NK-92 (cell line): ENCODE results near the gene GHRH.

ENCODE experiments used
- DNase-seq: peaks from one replicate; lab custom pipeline; 2025; ENCODE audit not compliant: unreplicated experiment; lab: John Stamatoyannopoulos, UW

The GHRH gene

GRCh38 chr20:37261714-37262113 is at the start of gene GHRH:
TSS of gene GHRH (minus strand) at chr20:37261814. CDS start at chr20:37256889, 4,925 bp downstream.
- no peak for DNase-seq

- no peak for DNase-seq
Measured at GRCh38 chr20:37310951-37311350, 49.3 kb upstream of the GHRH start.

- DNase-seq: no peak
Measured at GRCh38 chr20:37309936-37310590, 48.4 kb upstream of the GHRH start.

- no peak for DNase-seq
Measured at GRCh38 chr20:37309290-37309689, 47.7 kb upstream of the GHRH start.

GRCh38 chr20:37308086-37309050 is 46.8 kb upstream of the GHRH start:
- no peak for DNase-seq

GRCh38 chr20:37305839-37306238 is 44.2 kb upstream of the GHRH start:
- DNase-seq: no peak

GRCh38 chr20:37305079-37305478 is 43.5 kb upstream of the GHRH start:
- no peak for DNase-seq

- DNase-seq: no peak
Measured at GRCh38 chr20:37303637-37304036, 42.0 kb upstream of the GHRH start.

- DNase-seq: no peak
Measured at GRCh38 chr20:37302981-37303380, 41.4 kb upstream of the GHRH start.

- no peak for DNase-seq
Measured at GRCh38 chr20:37301558-37301957, 39.9 kb upstream of the GHRH start.

- DNase-seq: no peak
Measured at GRCh38 chr20:37301120-37301519, 39.5 kb upstream of the GHRH start.

GRCh38 chr20:37299718-37300528 is 38.3 kb upstream of the GHRH start:
- no peak for DNase-seq

GRCh38 chr20:37298190-37298939 is 36.8 kb upstream of the GHRH start:
- no peak for DNase-seq

- DNase-seq: no peak
Measured at GRCh38 chr20:37297066-37297736, 35.6 kb upstream of the GHRH start.

GRCh38 chr20:37296371-37296770 is 34.8 kb upstream of the GHRH start:
- no peak for DNase-seq

GRCh38 chr20:37295595-37295994 is 34.0 kb upstream of the GHRH start:
- DNase-seq: no peak

- DNase-seq: no peak
Measured at GRCh38 chr20:37295001-37295400, 33.4 kb upstream of the GHRH start.

GRCh38 chr20:37294262-37294981 is 32.8 kb upstream of the GHRH start:
- no peak for DNase-seq

- no peak for DNase-seq
Measured at GRCh38 chr20:37293301-37293943, 31.8 kb upstream of the GHRH start.
